Measurements from ENCODE around the gene SIAH1.

Gene SIAH1

GRCh38 chr16:48385253-48386150, at the start of gene SIAH1:
SIAH1 (minus strand) TSS chr16:48385413; CDS start chr16:48362428, 22,985 bp downstream.
- peak; percentile 90 for DNase-seq (ENCODE audit: low read depth)
- TF ChIP-seq CTCF (IDR thresholded peaks at IDR 0.05; ENCODE audit: insufficient read depth, low read depth, low read length, missing control alignments), result no peak
- H3K4me3 ChIP-seq (ENCODE audit: low read depth, low read length), result peak within 1 kb of the TSS; percentile 94

- TF ChIP-seq CTCF (IDR thresholded peaks at IDR 0.05; ENCODE audit: insufficient read depth, low read depth, low read length, missing control alignments), result no peak
- DNase-seq (ENCODE audit: low read depth), result peak; percentile 23
- H3K4me3 ChIP-seq (ENCODE audit: low read depth, low read length), result no peak overlapping the region
Measured at GRCh38 chr16:48434653-48435317, 49.6 kb upstream of the SIAH1 start.

- H3K4me3 ChIP-seq (ENCODE audit: low read depth, low read length), result no peak overlapping the region
- TF ChIP-seq CTCF (IDR thresholded peaks at IDR 0.05; ENCODE audit: insufficient read depth, low read depth, low read length, missing control alignments), result no peak
- DNase-seq (ENCODE audit: low read depth), result no peak
Measured at GRCh38 chr16:48433850-48434530, 48.8 kb upstream of the SIAH1 start.

- no peak for TF ChIP-seq CTCF (IDR thresholded peaks at IDR 0.05; ENCODE audit: insufficient read depth, low read depth, low read length, missing control alignments)
- no peak overlapping the region for H3K4me3 ChIP-seq (ENCODE audit: low read depth, low read length)
- no peak for DNase-seq (ENCODE audit: low read depth)
Measured at GRCh38 chr16:48433116-48433849, 48.1 kb upstream of the SIAH1 start.

GRCh38 chr16:48432136-48432535, 46.9 kb upstream of the SIAH1 start:
- no peak overlapping the region for H3K4me3 ChIP-seq (ENCODE audit: low read depth, low read length)
- no peak for TF ChIP-seq CTCF (IDR thresholded peaks at IDR 0.05; ENCODE audit: insufficient read depth, low read depth, low read length, missing control alignments)
- DNase-seq (ENCODE audit: low read depth), result peak; percentile 70

GRCh38 chr16:48430890-48431289, 45.7 kb upstream of the SIAH1 start:
- no peak for TF ChIP-seq CTCF (IDR thresholded peaks at IDR 0.05; ENCODE audit: insufficient read depth, low read depth, low read length, missing control alignments)
- peak; percentile 70 for DNase-seq (ENCODE audit: low read depth)

More at GRCh38 chr16:48430890-48431289, 45.7 kb upstream of the SIAH1 start:
- no peak overlapping the region for H3K4me3 ChIP-seq (ENCODE audit: low read depth, low read length)

Measured in GM12865 (cell line).